Measurements from ENCODE around the gene IL31RA.

GRCh38 chr5:55877655-55878054 lies 26.5 kb downstream of the IL31RA start:
- TF ChIP-seq, protein P1, sequence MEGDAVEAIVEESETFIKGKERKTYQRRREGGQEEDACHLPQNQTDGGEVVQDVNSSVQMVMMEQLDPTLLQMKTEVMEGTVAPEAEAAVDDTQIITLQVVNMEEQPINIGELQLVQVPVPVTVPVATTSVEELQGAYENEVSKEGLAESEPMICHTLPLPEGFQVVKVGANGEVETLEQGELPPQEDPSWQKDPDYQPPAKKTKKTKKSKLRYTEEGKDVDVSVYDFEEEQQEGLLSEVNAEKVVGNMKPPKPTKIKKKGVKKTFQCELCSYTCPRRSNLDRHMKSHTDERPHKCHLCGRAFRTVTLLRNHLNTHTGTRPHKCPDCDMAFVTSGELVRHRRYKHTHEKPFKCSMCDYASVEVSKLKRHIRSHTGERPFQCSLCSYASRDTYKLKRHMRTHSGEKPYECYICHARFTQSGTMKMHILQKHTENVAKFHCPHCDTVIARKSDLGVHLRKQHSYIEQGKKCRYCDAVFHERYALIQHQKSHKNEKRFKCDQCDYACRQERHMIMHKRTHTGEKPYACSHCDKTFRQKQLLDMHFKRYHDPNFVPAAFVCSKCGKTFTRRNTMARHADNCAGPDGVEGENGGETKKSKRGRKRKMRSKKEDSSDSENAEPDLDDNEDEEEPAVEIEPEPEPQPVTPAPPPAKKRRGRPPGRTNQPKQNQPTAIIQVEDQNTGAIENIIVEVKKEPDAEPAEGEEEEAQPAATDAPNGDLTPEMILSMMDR (IDR thresholded peaks at IDR 0.05) = no peak
- no peak for TF ChIP-seq POLR2A (IDR thresholded peaks at IDR 0.05)

All from uterus (tissue), 2 donors.